Activated CD8-positive, alpha-beta T cell treated with anti-CD3 and anti-CD28 coated beads, Interleukin-2, amount 10 ng/mL, durations not matched to agents 7 days and 5 days (primary cell): ENCODE data around the gene PANX3. TPM values are rescaled to one million over a fixed set of nuclear protein-coding genes. Genes with fewer than 3 reads are reported as not detected.
"Not testable (repeated sequence)": the region's sequence is repeated elsewhere in the genome, so short reads cannot be mapped to it uniquely, and the experiment has no call there.

Source experiments
- ATAC-seq: fragments of 150-1000 bp; cut with Tn5 transposase; one replicate; pipeline ENCODE4 v1.10.0; 2021; ENCODE audit warnings: moderate library complexity
- CTCF ChIA-PET: fragments of 350-600 bp; sonication (Branson Sonifier 250); formaldehyde crosslinking; loops from one replicate; lab custom pipeline; 2021; ENCODE audit warnings: antibody characterized with exemption; lab: Charles Lee
- POLR2A ChIA-PET: fragments of 350-600 bp; sonication (Branson Sonifier 250); formaldehyde crosslinking; loops from one replicate; lab custom pipeline; 2021; ENCODE audit warnings: antibody characterized with exemption; lab: Charles Lee
- DNase-seq: peaks from one replicate; pipeline ENCODE4 v3.0.0-alpha.2; 2020
- H3K27ac Mint-ChIP-seq: one replicate; pipeline ENCODE4 v1.8.0; 2021; ENCODE audit warnings: mild to moderate bottlenecking, mixed read lengths
- H3K27me3 Mint-ChIP-seq: one replicate; pipeline ENCODE4 v1.8.0; 2021; ENCODE audit warnings: low read depth, mixed read lengths
- H3K36me3 Mint-ChIP-seq: one replicate; pipeline ENCODE4 v1.8.0; 2021; ENCODE audit warnings: low read depth, mixed read lengths
- H3K4me1 Mint-ChIP-seq: one replicate; pipeline ENCODE4 v1.8.0; 2021; ENCODE audit warnings: low read depth, mixed read lengths
- H3K4me3 Mint-ChIP-seq: one replicate; pipeline ENCODE4 v1.8.0; 2021; ENCODE audit warnings: mild to moderate bottlenecking, mixed read lengths
- H3K9me3 Mint-ChIP-seq: one replicate; pipeline ENCODE4 v1.8.0; 2022; ENCODE audit warnings: mixed read lengths; ENCODE audit not compliant: insufficient read depth
- total RNA-seq, 2 experiments: library from RNA; stranded (reverse); gene quantifications; one replicate each; pipeline ENCODE4 v1.2.3, GENCODE V29; 2021

The PANX3 gene
- total RNA-seq, 2 experiments from 2014 or later: not detected

- Mint-ChIP-seq H3K4me3 (no peak overlapping the region), H3K27ac (no peak overlapping the region), H3K36me3 (no peaks in the 10 kb centered on the region), H3K9me3 (no peaks in the 10 kb centered on the region), H3K27me3 (peaks cover 17% of the 10 kb centered on the region), H3K4me1 (no peaks in the 10 kb centered on the region)
- POLR2A ChIA-PET: no interaction called here
- CTCF ChIA-PET: interaction anchor here (1.1 kb wide), 1 partner anchor 17 kb away, joined by 3 read pairs; no protein-coding TSS in a partner anchor
- DNase-seq: no peak
- no peak for ATAC-seq
These were observed 18.6 kb upstream of the PANX3 start for GRCh38 chr11:124592627-124593026.

GRCh38 chr11:124595302-124595701 lies 15.9 kb upstream of the PANX3 start:
- ChIA-PET POLR2A (no interaction called here), CTCF (interaction anchor here (0.6 kb wide), 1 partner anchor 27 kb away, joined by 3 read pairs; the partner anchor contains the start of gene TBRG1)
- no peaks in the 10 kb centered on the region for H3K36me3 Mint-ChIP-seq
- H3K4me3 Mint-ChIP-seq: no peak overlapping the region
- no peak overlapping the region for H3K27ac Mint-ChIP-seq
- ATAC-seq (no peak), DNase-seq (no peak)
- peaks cover 16% of the 10 kb centered on the region for H3K27me3 Mint-ChIP-seq
- no peaks in the 10 kb centered on the region for H3K9me3 Mint-ChIP-seq
- H3K4me1 Mint-ChIP-seq: no peaks in the 10 kb centered on the region

DNA sequence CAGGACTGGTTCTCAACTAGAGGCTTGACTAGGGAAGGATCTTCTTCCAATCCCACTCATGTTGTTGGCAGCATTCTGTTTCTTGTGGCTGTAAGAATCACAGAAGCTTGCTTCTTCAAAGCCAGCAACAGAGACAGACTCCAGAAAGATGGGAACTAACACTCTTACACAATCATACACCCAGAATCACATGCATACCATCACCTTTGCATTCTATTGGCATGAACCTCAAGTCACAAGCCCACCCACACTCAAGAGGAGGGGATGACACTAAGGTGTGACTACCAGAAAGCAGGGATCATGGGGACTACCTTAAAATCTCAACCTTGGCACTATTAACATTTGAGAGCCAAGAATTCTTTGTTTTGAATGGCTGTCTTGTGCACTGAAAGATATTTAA lies 13.6 kb upstream of the PANX3 start:
- POLR2A ChIA-PET: no interaction called here
- peaks cover 23% of the 10 kb centered on the region for H3K27me3 Mint-ChIP-seq
- DNase-seq (no peak), ATAC-seq (no peak)
- no peaks in the 10 kb centered on the region for H3K4me1 Mint-ChIP-seq
- CTCF ChIA-PET: no interaction called here
- H3K4me3 Mint-ChIP-seq: no peak overlapping the region
- no peaks in the 10 kb centered on the region for H3K9me3 Mint-ChIP-seq
- no peak overlapping the region for H3K27ac Mint-ChIP-seq
- no peaks in the 10 kb centered on the region for H3K36me3 Mint-ChIP-seq

GRCh38 chr11:124600621-124601320 lies 10.5 kb upstream of the PANX3 start:
- peaks cover 20% of the 10 kb centered on the region for H3K27me3 Mint-ChIP-seq
- no peak overlapping the region for H3K27ac Mint-ChIP-seq
- no peaks in the 10 kb centered on the region for H3K9me3 Mint-ChIP-seq
- no peaks in the 10 kb centered on the region for H3K4me1 Mint-ChIP-seq
- no peak for ATAC-seq
- no peak for DNase-seq
- POLR2A ChIA-PET: no interaction called here
- CTCF ChIA-PET: no interaction called here
- no peaks in the 10 kb centered on the region for H3K36me3 Mint-ChIP-seq
- H3K4me3 Mint-ChIP-seq: no peak overlapping the region

GRCh38 chr11:124602193-124602592 lies 9.0 kb upstream of the PANX3 start:
- Mint-ChIP-seq H3K36me3 (no peaks in the 10 kb centered on the region), H3K9me3 (no peaks in the 10 kb centered on the region), H3K27ac (no peak overlapping the region), H3K27me3 (peaks cover 17% of the 10 kb centered on the region), H3K4me1 (no peaks in the 10 kb centered on the region), H3K4me3 (no peak overlapping the region)
- no peak for DNase-seq
- ChIA-PET POLR2A (no interaction called here), CTCF (no interaction called here)
- no peak for ATAC-seq

DNA sequence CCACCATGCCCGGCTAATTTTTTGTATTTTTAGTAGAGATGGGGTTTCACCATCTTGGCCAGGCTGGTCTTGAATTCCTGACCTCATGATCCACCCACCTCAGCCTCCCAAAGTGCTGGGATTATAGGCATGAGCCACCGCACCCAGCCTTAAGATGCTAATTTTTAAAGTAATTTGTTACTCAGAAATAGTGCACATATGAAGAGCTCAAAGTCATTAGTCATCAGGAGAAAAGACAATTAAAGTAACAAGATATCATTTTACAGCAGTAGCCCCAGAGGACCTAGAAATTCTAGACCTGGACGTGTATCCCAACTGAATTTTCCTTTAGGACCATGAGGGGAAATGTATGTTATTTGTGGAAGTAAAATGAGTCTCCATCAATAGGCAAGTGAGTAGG lies 8.5 kb upstream of the PANX3 start:
- CTCF ChIA-PET, H3K9me3 Mint-ChIP-seq: not testable (repeated sequence)
- POLR2A ChIA-PET: interaction anchor here (0.5 kb wide), 1 partner anchor 11 kb away, joined by 3 read pairs; no protein-coding TSS in a partner anchor

DNA sequence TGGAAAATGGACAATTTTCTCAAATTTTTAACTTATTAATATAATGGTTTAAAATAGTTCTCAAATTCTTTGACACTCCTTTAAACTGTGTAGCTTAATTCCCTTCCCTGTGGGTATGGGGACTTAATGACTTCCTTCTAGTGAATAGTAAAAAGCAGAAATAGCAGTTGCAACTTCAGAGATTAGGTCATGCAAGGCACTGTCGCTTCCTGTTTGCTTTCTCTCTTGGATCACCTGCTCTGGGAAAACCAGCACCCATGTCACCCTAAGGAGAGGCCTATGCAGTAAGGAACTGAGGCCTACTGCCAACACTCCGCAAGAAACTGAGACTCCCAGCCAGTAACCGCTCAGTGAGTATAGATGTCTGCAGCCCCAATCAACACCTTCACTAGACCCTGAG lies 5.5 kb upstream of the PANX3 start:
- no peak for ATAC-seq
- Mint-ChIP-seq H3K36me3 (no peaks in the 10 kb centered on the region), H3K4me3 (no peak overlapping the region), H3K27me3 (peaks cover 5% of the 10 kb centered on the region), H3K4me1 (no peaks in the 10 kb centered on the region), H3K27ac (no peak overlapping the region), H3K9me3 (no peaks in the 10 kb centered on the region)
- ChIA-PET CTCF (no interaction called here), POLR2A (no interaction called here)
- no peak for DNase-seq

More for the DNA sequence above, 8.5 kb upstream of the PANX3 start:
- not testable (repeated sequence) for H3K27ac Mint-ChIP-seq, ATAC-seq, H3K4me3 Mint-ChIP-seq, DNase-seq, H3K36me3 Mint-ChIP-seq, H3K4me1 Mint-ChIP-seq
- peaks cover 12% of the 10 kb centered on the region for H3K27me3 Mint-ChIP-seq

- ChIA-PET POLR2A (no interaction called here), CTCF (interaction anchor here (1.3 kb wide), 1 partner anchor 22 kb away, joined by 4 read pairs; no protein-coding TSS in a partner anchor)
- H3K27ac Mint-ChIP-seq: no peak overlapping the region
These were observed 3.1 kb upstream of the PANX3 start for GRCh38 chr11:124608147-124608546.

DNA sequence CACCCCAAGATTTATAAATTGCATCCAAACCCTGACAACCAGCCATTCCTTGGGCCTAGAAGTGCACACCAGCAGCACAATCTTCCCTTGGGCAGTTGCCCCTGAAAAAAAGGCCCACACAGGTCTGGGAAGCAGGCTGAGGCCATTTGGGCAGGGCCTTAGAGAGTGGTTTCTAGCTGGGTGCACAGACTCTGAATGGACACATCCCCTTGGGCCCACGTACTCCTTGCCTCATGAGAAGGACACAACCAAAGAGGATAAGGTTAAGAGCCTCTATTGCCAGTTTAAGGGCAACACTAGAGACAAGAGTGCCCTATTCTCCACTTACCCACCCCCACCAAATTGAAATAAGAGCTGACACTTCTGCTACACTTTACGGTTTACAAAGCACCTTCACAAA lies 933 bp upstream of the PANX3 start:
- no peaks in the 10 kb centered on the region for H3K9me3 Mint-ChIP-seq
- DNase-seq: no peak

More at GRCh38 chr11:124608147-124608546, 3.1 kb upstream of the PANX3 start:
- no peak for DNase-seq
- ATAC-seq: no peak
- Mint-ChIP-seq H3K9me3 (no peaks in the 10 kb centered on the region), H3K4me3 (no peak overlapping the region), H3K36me3 (no peaks in the 10 kb centered on the region), H3K27me3 (no peaks in the 10 kb centered on the region), H3K4me1 (peaks cover 12% of the 10 kb centered on the region)

DNA sequence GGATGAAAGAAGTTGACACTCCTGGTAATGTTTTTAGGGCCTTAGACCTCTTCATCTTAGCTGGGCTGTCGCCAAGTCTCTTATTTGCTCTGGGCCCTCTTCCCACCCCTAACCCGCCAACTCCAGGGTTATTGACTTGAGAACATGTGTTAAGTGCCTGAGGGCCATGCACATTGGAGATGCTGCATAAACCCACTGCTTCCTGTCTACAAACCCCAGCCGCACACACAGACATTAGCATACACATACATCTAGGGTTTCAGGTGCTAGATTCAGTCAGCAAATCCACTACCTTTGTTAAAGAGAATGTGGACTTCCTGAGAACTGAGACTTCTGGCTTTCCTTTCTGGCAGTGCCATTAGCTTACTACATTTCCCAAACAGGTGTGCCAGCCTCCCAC lies 817 bp downstream of the PANX3 start:
- H3K4me3 Mint-ChIP-seq: no peak overlapping the region
- no peaks in the 10 kb centered on the region for H3K9me3 Mint-ChIP-seq
- peaks cover 15% of the 10 kb centered on the region for H3K4me1 Mint-ChIP-seq
- POLR2A ChIA-PET: interaction anchor here (0.7 kb wide), 1 partner anchor 1603 kb away, joined by 3 read pairs; no protein-coding TSS in a partner anchor
- DNase-seq (peak; percentile 61), ATAC-seq (peak; percentile 92)
- H3K27me3 Mint-ChIP-seq: peaks cover 6% of the 10 kb centered on the region
- CTCF ChIA-PET: no interaction called here
- no peaks in the 10 kb centered on the region for H3K36me3 Mint-ChIP-seq
- peak overlapping the region; percentile 62 for H3K27ac Mint-ChIP-seq

More for the DNA sequence above, 933 bp upstream of the PANX3 start:
- POLR2A ChIA-PET: no interaction called here
- Mint-ChIP-seq H3K4me3 (no peak overlapping the region), H3K36me3 (no peaks in the 10 kb centered on the region), H3K4me1 (peaks cover 15% of the 10 kb centered on the region), H3K27me3 (peaks cover 4% of the 10 kb centered on the region), H3K27ac (no peak overlapping the region)
- no peak for ATAC-seq
- CTCF ChIA-PET: interaction anchor here (0.9 to 1.0 kb wide), 2 partner anchors 17 to 153 kb away, joined by 3 read pairs; no protein-coding TSS in a partner anchor

- Mint-ChIP-seq H3K36me3 (no peaks in the 10 kb centered on the region), H3K4me1 (peaks cover 15% of the 10 kb centered on the region), H3K9me3 (no peaks in the 10 kb centered on the region), H3K27ac (no peak overlapping the region), H3K4me3 (no peak overlapping the region), H3K27me3 (peaks cover 10% of the 10 kb centered on the region)
- no peak for ATAC-seq
- POLR2A ChIA-PET: interaction anchor here (0.7 kb wide), 1 partner anchor 1602 kb away, joined by 3 read pairs; no protein-coding TSS in a partner anchor
- DNase-seq: no peak
- CTCF ChIA-PET: no interaction called here
These were observed 1.5 kb downstream of the PANX3 start for GRCh38 chr11:124612567-124613246.

GRCh38 chr11:124618863-124619262 lies 7.6 kb downstream of the PANX3 start:
- no peak overlapping the region for H3K4me3 Mint-ChIP-seq
- CTCF ChIA-PET: interaction anchor here (2.7 kb wide), 2 partner anchors 25 to 217 kb away, joined by 7 to 8 read pairs; no protein-coding TSS in a partner anchor
- ATAC-seq: no peak

More at GRCh38 chr11:124618863-124619262, 7.6 kb downstream of the PANX3 start:
- Mint-ChIP-seq H3K4me1 (peaks cover 10% of the 10 kb centered on the region), H3K36me3 (no peaks in the 10 kb centered on the region), H3K9me3 (no peaks in the 10 kb centered on the region), H3K27ac (no peak overlapping the region), H3K27me3 (peaks cover 18% of the 10 kb centered on the region)
- DNase-seq: no peak
- POLR2A ChIA-PET: no interaction called here
